Measurements from ENCODE around the gene PITHD1.
"Not testable (repeated sequence)": the region's sequence is repeated elsewhere in the genome, so short reads cannot be mapped to it uniquely, and the experiment has no call there.

PITHD1 gene

DNA sequence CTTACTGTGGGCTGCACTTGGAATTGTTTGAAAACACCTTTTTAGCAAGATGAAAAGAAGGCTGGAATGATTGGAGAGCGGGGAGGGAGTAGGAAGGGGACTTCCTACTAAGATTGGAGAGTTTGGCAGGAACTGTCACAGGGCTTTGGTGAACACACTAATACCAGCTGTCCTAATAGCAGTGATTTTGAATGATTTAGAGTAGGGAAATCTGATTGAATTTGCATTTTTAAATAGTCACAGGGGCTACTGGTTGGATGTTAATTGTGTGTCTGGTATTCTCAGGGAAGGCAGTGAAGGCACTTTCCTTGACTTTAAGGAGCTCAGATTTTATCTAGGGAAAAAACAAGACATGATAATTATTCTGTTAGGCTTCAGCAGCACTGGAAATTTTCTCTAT lies 49.5 kb downstream of the PITHD1 start:
- no peak for DNase-seq

- not testable (repeated sequence) for DNase-seq
These were observed 55.9 kb downstream of the PITHD1 start for GRCh38 chr1:23834156-23834555.

DNA sequence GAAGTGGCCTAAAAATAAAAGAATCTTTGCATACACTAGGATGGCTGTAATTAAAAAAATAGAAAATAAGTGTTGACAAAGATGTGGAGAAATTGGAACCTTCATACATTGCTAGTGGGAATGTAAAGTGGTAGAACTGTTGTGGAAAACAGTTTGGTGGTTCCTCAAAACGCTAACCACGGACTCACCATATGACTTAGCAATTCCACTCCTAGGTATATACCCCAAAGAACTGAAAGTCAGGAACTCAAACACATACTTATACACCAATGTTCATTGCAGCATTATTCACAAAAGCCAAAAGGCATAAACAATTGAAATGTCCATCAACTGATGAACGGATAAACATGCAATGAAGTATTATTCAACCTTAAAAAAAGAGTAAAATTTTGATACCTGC lies 57.8 kb downstream of the PITHD1 start:
- DNase-seq, result no peak
